Osteocyte (in vitro differentiated cells): ENCODE measurements around the gene AZU1. TPM values are rescaled to one million over a fixed set of nuclear protein-coding genes. Genes with fewer than 3 reads are reported as not detected.
A peak's percentile ranks its signal among the peaks of the same experiment; 100 is the strongest.

Experiments used
- DNase-seq: peaks from one replicate; pipeline ENCODE4 v3.0.0; 2021; ENCODE audit warnings: mixed read lengths; ENCODE audit not compliant: unreplicated experiment; ENCODE audit errors: extremely low spot score
- H3K27ac Mint-ChIP-seq: one replicate; pipeline ENCODE4 v1.8.0; 2021; ENCODE audit warnings: mild to moderate bottlenecking, mixed read lengths; ENCODE audit not compliant: unreplicated experiment
- H3K27me3 Mint-ChIP-seq: one replicate; pipeline ENCODE4 v1.8.0; 2021; ENCODE audit warnings: mixed read lengths; ENCODE audit not compliant: unreplicated experiment
- H3K36me3 Mint-ChIP-seq: one replicate; pipeline ENCODE4 v1.8.0; 2021; ENCODE audit warnings: mixed read lengths; ENCODE audit not compliant: unreplicated experiment
- H3K4me1 Mint-ChIP-seq: one replicate; pipeline ENCODE4 v1.8.0; 2021; ENCODE audit warnings: mixed read lengths; ENCODE audit not compliant: unreplicated experiment
- H3K4me3 Mint-ChIP-seq: one replicate; pipeline ENCODE4 v1.8.0; 2021; ENCODE audit warnings: mild to moderate bottlenecking, moderate library complexity, mixed read lengths; ENCODE audit not compliant: unreplicated experiment
- H3K9me3 Mint-ChIP-seq: one replicate; pipeline ENCODE4 v1.8.0; 2021; ENCODE audit warnings: mixed read lengths; ENCODE audit not compliant: unreplicated experiment
- CTCF ChIP-seq: fragments of 200-600 bp; sonication (generic); IDR thresholded peaks from 2 replicates; pipeline ENCODE4 v1.5.0; 2021; ENCODE audit warnings: antibody characterized with exemption, mild to moderate bottlenecking, moderate library complexity
- total RNA-seq: library from RNA; stranded (reverse); gene quantifications from 2 replicates; pipeline ENCODE4 v1.2.1, GENCODE V29; 2021

The AZU1 gene
- total RNA-seq, 1 donor from 2014 or later, result 0.91 TPM

GRCh38 chr19:792306-792885 is 35.2 kb upstream of the AZU1 start:
- Mint-ChIP-seq H3K9me3 (no peaks in the 10 kb centered on the region), H3K36me3 (no peaks in the 10 kb centered on the region), H3K27ac (peak overlapping the region; percentile 84), H3K4me3 (no peak overlapping the region), H3K27me3 (no peaks in the 10 kb centered on the region), H3K4me1 (peaks cover 36% of the 10 kb centered on the region)
- no peak for DNase-seq
- no peak for TF ChIP-seq CTCF

- peaks cover 31% of the 10 kb centered on the region for H3K4me1 Mint-ChIP-seq
- H3K4me3 Mint-ChIP-seq, result no peak overlapping the region
- no peaks in the 10 kb centered on the region for H3K27me3 Mint-ChIP-seq
- no peaks in the 10 kb centered on the region for H3K36me3 Mint-ChIP-seq
- no peak for DNase-seq
- no peak overlapping the region for H3K27ac Mint-ChIP-seq
- TF ChIP-seq CTCF, result no peak
- no peaks in the 10 kb centered on the region for H3K9me3 Mint-ChIP-seq
These were observed 33.8 kb upstream of the AZU1 start for GRCh38 chr19:793806-794205.

GRCh38 chr19:795073-795611 is 32.5 kb upstream of the AZU1 start:
- peaks cover 30% of the 10 kb centered on the region for H3K4me1 Mint-ChIP-seq
- H3K4me3 Mint-ChIP-seq, result no peak overlapping the region
- peaks cover 7% of the 10 kb centered on the region for H3K36me3 Mint-ChIP-seq
- no peak overlapping the region for H3K27ac Mint-ChIP-seq
- no peaks in the 10 kb centered on the region for H3K27me3 Mint-ChIP-seq
- H3K9me3 Mint-ChIP-seq, result no peaks in the 10 kb centered on the region
- no peak for TF ChIP-seq CTCF
- no peak for DNase-seq

- Mint-ChIP-seq H3K4me1 (peaks cover 38% of the 10 kb centered on the region), H3K27me3 (no peaks in the 10 kb centered on the region), H3K4me3 (no peak overlapping the region), H3K36me3 (peaks cover 13% of the 10 kb centered on the region), H3K9me3 (no peaks in the 10 kb centered on the region), H3K27ac (no peak overlapping the region)
- no peak for TF ChIP-seq CTCF
- no peak for DNase-seq
These were observed 31.7 kb upstream of the AZU1 start for GRCh38 chr19:795691-796581.
